WTC11 (cell line): ENCODE results near the gene PDZK1IP1. TPM values are rescaled to one million over a fixed set of nuclear protein-coding genes. Genes with fewer than 3 reads are reported as not detected.

Experiments used
- ATAC-seq: fragments of 200-7000 bp; cut with Tn5 transposase; 2 replicates; pipeline ENCODE4 v1.10.0; 2021; ENCODE audit warnings: mild to moderate bottlenecking, moderate library complexity
- CTCF ChIA-PET: fragments of 300-600 bp; sonication (Branson Sonifier 250); formaldehyde crosslinking; loops from one replicate; lab custom pipeline; 2021; ENCODE audit warnings: antibody characterized with exemption; lab: Charles Lee
- POLR2A ChIA-PET: fragments of 350-600 bp; sonication (Branson Sonifier 250); formaldehyde crosslinking; loops from one replicate; lab custom pipeline; 2021; ENCODE audit warnings: antibody characterized with exemption; lab: Charles Lee
- DNase-seq: peaks from one replicate; pipeline ENCODE4 v3.0.0; 2021; ENCODE audit warnings: low spot score
- H3K27ac Mint-ChIP-seq: 2 replicates; pipeline ENCODE4 v1.8.0; 2021; ENCODE audit warnings: mixed read lengths
- H3K27me3 Mint-ChIP-seq: 2 replicates; pipeline ENCODE4 v1.8.0; 2021; ENCODE audit warnings: low read depth, mild to moderate bottlenecking, moderate library complexity, mixed read lengths
- H3K36me3 Mint-ChIP-seq: 2 replicates; pipeline ENCODE4 v1.8.0; 2021; ENCODE audit warnings: mixed read lengths
- H3K4me1 Mint-ChIP-seq: 2 replicates; pipeline ENCODE4 v1.8.0; 2022; ENCODE audit warnings: mixed read lengths
- H3K4me3 Mint-ChIP-seq: 2 replicates; pipeline ENCODE4 v1.8.0; 2021; ENCODE audit warnings: mild to moderate bottlenecking, moderate library complexity, mixed read lengths
- H3K9me3 Mint-ChIP-seq: 2 replicates; pipeline ENCODE4 v1.8.0; 2021; ENCODE audit warnings: mixed read lengths
- ARID4B ChIP-seq: sonication (generic); formaldehyde crosslinking; IDR thresholded peaks from 2 replicates; pipeline ENCODE4 v1.8.0; 2023; ENCODE audit warnings: missing genetic modification reagents, mild to moderate bottlenecking, borderline replicate concordance
- EMX1 ChIP-seq: fragments of 250-450 bp; sonication (Bioruptor Pico); IDR thresholded peaks from 2 replicates; pipeline ENCODE4 v1.8.0; 2021; ENCODE audit warnings: mild to moderate bottlenecking
- FOXP1 ChIP-seq: sonication (generic); formaldehyde crosslinking; IDR thresholded peaks from 2 replicates; pipeline ENCODE4 v1.8.0; 2022; ENCODE audit warnings: missing genetic modification reagents, mild to moderate bottlenecking, moderate library complexity, borderline replicate concordance
- GRHL2 ChIP-seq: fragments of 250-450 bp; sonication (Bioruptor Pico); IDR thresholded peaks from 2 replicates; pipeline ENCODE4 v1.8.0; 2022; ENCODE audit warnings: mild to moderate bottlenecking, moderate library complexity; ENCODE audit not compliant: insufficient replicate concordance, severe bottlenecking
- GTF2I ChIP-seq: fragments of 250-450 bp; sonication (Bioruptor Pico); conservative IDR thresholded peaks from 2 replicates; pipeline ENCODE4 v1.4.0; 2021; ENCODE audit warnings: mild to moderate bottlenecking
- HMGA2 ChIP-seq: fragments of 250-450 bp; sonication (Bioruptor Pico); IDR thresholded peaks from 2 replicates; pipeline ENCODE4 v1.4.0; 2021; ENCODE audit warnings: mild to moderate bottlenecking, moderate library complexity
- MLX ChIP-seq: sonication (generic); formaldehyde crosslinking; IDR thresholded peaks from 2 replicates; pipeline ENCODE4 v1.8.1; 2023; ENCODE audit warnings: mild to moderate bottlenecking, missing genetic modification reagents, moderate library complexity
- MYBL2 ChIP-seq: sonication (generic); formaldehyde crosslinking; IDR thresholded peaks from 2 replicates; pipeline ENCODE4 v1.8.1; 2023; ENCODE audit warnings: mild to moderate bottlenecking, moderate library complexity, missing genetic modification reagents
- NR1H2 ChIP-seq: sonication (generic); formaldehyde crosslinking; IDR thresholded peaks from 2 replicates; pipeline ENCODE4 v1.9.0; 2021; ENCODE audit warnings: mild to moderate bottlenecking, moderate library complexity, missing genetic modification reagents
- NR3C1 ChIP-seq: sonication (generic); formaldehyde crosslinking; conservative IDR thresholded peaks from 2 replicates; pipeline ENCODE4 v1.8.1; 2023; ENCODE audit warnings: low read depth, mild to moderate bottlenecking, missing genetic modification reagents
- TEAD4 ChIP-seq: sonication (generic); formaldehyde crosslinking; IDR thresholded peaks from 2 replicates; pipeline ENCODE4 v1.8.0; 2022; ENCODE audit warnings: mild to moderate bottlenecking, missing genetic modification reagents
- ZNF219 ChIP-seq: sonication (generic); formaldehyde crosslinking; IDR thresholded peaks from 2 replicates; pipeline ENCODE4 v1.8.0; 2023; ENCODE audit warnings: missing genetic modification reagents, mild to moderate bottlenecking, borderline replicate concordance
- ZNF263 ChIP-seq: sonication (generic); formaldehyde crosslinking; IDR thresholded peaks from 2 replicates; pipeline ENCODE4 v1.8.1; 2022; ENCODE audit warnings: low read depth, mild to moderate bottlenecking, moderate library complexity, missing genetic modification reagents
- total RNA-seq: library from RNA; stranded (reverse); gene quantifications from 3 replicates; pipeline ENCODE4 v1.2.3, GENCODE V29; 2021
- TF ChIP-seq, protein P1 (sequence below): fragments of 250-450 bp; sonication (Bioruptor Pico); IDR thresholded peaks from 2 replicates; pipeline ENCODE4 v1.8.0; 2021; ENCODE audit warnings: mild to moderate bottlenecking
- TF ChIP-seq, protein P2 (sequence below): sonication (generic); formaldehyde crosslinking; IDR thresholded peaks from 2 replicates; pipeline ENCODE4 v1.8.1; 2022; ENCODE audit warnings: missing genetic modification reagents, borderline replicate concordance
- TF ChIP-seq, protein P3 (sequence below): sonication (generic); formaldehyde crosslinking; IDR thresholded peaks from 2 replicates; pipeline ENCODE4 v1.8.1; 2023; ENCODE audit warnings: mild to moderate bottlenecking, missing genetic modification reagents, borderline replicate concordance
- TF ChIP-seq, protein P4 (sequence below): fragments of 250-450 bp; sonication (Bioruptor Pico); conservative IDR thresholded peaks from 2 replicates; pipeline ENCODE4 v1.9.0; 2021; ENCODE audit warnings: mild to moderate bottlenecking
- TF ChIP-seq, protein P5 (sequence below): fragments of 250-450 bp; sonication (Bioruptor Pico); IDR thresholded peaks from 2 replicates; pipeline ENCODE4 v1.9.0; 2021; ENCODE audit warnings: moderate library complexity, mild to moderate bottlenecking, inconsistent platforms, borderline replicate concordance

PDZK1IP1 gene
- total RNA-seq, 1 experiment from 2014 or later = not detected

GRCh38 chr1:47160716-47161115 lies 29.1 kb downstream of the PDZK1IP1 start:
- TF ChIP-seq TEAD4 (CRISPR knock-in tag) (no peak), FOXP1 (CRISPR knock-in tag) (no peak), HMGA2 (CRISPR knock-in tag) (no peak), ZNF219 (no peak), MYBL2 (CRISPR knock-in tag) (no peak), EMX1 (no peak), GTF2I (CRISPR knock-in tag) (no peak), GRHL2 (no peak), ARID4B (CRISPR knock-in tag) (no peak), NR1H2 (CRISPR knock-in tag) (no peak), MLX (CRISPR knock-in tag) (no peak), ZNF263 (CRISPR knock-in tag) (no peak), NR3C1 (no peak)
- TF ChIP-seq, protein P1, sequence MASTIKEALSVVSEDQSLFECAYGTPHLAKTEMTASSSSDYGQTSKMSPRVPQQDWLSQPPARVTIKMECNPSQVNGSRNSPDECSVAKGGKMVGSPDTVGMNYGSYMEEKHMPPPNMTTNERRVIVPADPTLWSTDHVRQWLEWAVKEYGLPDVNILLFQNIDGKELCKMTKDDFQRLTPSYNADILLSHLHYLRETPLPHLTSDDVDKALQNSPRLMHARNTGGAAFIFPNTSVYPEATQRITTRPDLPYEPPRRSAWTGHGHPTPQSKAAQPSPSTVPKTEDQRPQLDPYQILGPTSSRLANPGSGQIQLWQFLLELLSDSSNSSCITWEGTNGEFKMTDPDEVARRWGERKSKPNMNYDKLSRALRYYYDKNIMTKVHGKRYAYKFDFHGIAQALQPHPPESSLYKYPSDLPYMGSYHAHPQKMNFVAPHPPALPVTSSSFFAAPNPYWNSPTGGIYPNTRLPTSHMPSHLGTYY (CRISPR knock-in tag) = no peak
- TF ChIP-seq, protein P2, sequence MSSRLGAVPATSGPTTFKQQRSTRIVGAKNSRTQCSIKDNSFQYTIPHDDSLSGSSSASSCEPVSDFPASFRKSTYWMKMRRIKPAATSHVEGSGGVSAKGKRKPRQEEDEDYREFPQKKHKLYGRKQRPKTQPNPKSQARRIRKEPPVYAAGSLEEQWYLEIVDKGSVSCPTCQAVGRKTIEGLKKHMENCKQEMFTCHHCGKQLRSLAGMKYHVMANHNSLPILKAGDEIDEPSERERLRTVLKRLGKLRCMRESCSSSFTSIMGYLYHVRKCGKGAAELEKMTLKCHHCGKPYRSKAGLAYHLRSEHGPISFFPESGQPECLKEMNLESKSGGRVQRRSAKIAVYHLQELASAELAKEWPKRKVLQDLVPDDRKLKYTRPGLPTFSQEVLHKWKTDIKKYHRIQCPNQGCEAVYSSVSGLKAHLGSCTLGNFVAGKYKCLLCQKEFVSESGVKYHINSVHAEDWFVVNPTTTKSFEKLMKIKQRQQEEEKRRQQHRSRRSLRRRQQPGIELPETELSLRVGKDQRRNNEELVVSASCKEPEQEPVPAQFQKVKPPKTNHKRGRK (CRISPR knock-in tag) = no peak
- TF ChIP-seq, protein P3, sequence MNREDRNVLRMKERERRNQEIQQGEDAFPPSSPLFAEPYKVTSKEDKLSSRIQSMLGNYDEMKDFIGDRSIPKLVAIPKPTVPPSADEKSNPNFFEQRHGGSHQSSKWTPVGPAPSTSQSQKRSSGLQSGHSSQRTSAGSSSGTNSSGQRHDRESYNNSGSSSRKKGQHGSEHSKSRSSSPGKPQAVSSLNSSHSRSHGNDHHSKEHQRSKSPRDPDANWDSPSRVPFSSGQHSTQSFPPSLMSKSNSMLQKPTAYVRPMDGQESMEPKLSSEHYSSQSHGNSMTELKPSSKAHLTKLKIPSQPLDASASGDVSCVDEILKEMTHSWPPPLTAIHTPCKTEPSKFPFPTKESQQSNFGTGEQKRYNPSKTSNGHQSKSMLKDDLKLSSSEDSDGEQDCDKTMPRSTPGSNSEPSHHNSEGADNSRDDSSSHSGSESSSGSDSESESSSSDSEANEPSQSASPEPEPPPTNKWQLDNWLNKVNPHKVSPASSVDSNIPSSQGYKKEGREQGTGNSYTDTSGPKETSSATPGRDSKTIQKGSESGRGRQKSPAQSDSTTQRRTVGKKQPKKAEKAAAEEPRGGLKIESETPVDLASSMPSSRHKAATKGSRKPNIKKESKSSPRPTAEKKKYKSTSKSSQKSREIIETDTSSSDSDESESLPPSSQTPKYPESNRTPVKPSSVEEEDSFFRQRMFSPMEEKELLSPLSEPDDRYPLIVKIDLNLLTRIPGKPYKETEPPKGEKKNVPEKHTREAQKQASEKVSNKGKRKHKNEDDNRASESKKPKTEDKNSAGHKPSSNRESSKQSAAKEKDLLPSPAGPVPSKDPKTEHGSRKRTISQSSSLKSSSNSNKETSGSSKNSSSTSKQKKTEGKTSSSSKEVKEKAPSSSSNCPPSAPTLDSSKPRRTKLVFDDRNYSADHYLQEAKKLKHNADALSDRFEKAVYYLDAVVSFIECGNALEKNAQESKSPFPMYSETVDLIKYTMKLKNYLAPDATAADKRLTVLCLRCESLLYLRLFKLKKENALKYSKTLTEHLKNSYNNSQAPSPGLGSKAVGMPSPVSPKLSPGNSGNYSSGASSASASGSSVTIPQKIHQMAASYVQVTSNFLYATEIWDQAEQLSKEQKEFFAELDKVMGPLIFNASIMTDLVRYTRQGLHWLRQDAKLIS = no peak
- TF ChIP-seq, protein P4, sequence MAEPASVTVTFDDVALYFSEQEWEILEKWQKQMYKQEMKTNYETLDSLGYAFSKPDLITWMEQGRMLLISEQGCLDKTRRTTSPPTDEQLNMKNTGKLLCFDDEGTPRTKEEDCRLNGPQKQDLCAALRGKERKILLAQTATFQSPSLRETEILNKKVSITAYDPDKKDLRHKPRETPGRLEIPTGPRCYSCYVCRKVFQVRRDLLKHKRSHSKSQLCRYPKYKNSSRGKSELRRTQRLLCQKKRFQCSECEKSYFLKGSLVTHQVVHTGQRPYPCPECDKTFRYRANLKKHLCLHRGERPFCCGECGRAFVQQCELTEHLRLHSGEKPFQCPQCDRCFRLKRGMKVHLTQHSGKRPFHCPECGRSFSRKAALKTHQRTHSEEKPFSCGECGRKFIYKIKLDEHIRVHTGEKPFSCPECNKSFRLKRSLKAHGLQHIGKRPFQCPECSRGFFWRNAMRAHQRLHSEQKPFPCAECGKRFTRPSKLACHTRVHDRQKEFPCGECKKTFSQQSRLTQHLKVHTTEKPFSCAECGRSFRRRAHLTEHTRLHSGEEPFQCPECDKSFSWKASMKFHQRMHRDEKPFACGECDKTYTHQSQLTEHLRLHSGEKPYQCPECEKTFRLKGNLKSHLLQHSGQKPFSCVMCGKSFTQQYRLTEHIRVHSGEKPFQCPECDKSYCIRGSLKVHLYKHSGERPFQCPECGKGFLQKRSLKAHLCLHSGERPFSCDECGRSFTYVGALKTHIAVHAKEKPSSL (CRISPR knock-in tag) = no peak
- TF ChIP-seq, protein P5, sequence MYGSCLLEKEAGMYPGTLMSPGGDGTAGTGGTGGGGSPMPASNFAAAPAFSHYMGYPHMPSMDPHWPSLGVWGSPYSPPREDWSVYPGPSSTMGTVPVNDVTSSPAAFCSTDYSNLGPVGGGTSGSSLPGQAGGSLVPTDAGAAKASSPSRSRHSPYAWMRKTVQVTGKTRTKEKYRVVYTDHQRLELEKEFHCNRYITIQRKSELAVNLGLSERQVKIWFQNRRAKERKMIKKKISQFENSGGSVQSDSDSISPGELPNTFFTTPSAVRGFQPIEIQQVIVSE = no peak
- ATAC-seq (no peak), DNase-seq (no peak)
- H3K9me3 Mint-ChIP-seq = peaks cover 13% of the 10 kb centered on the region
- no peak overlapping the region for H3K4me3 Mint-ChIP-seq
- CTCF ChIA-PET = no interaction called here
- H3K36me3 Mint-ChIP-seq = peaks cover 9% of the 10 kb centered on the region
- no peaks in the 10 kb centered on the region for H3K4me1 Mint-ChIP-seq
- H3K27ac Mint-ChIP-seq = no peak overlapping the region
- POLR2A ChIA-PET = no interaction called here
- peaks cover 22% of the 10 kb centered on the region for H3K27me3 Mint-ChIP-seq
